Activated naive CD4-positive, alpha-beta T cell treated with Interleukin-2 at 50 U/mL for 16 hours (primary cell): ENCODE data around the gene TEX44.
"Not testable (repeated sequence)": the region's sequence is repeated elsewhere in the genome, so short reads cannot be mapped to it uniquely, and the experiment has no call there.

ENCODE experiments used
- DNase-seq: peaks from one replicate; pipeline ENCODE4 v3.0.0-alpha.2; 2020

Gene TEX44

DNA sequence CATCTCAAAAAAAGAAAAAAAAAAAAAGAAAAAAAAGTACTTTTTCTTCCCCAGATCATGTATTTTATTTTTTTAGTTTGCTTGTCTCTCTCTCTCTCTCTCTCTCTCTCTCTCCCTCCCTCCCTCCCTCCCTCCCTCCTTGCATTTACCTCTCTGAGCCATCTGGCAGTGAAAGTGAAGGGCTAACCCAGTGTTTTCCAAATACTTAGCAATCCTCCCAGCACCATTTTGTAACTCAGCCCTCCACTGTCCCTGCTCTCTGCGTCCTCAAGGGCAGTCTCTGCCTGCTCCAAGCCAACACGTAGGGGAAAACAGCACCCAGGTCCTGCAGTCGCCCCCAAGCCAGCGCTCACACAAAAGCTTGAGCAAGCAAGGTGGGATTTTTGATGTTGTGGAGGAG is 19.6 kb upstream of the TEX44 start:
- DNase-seq = no peak

DNA sequence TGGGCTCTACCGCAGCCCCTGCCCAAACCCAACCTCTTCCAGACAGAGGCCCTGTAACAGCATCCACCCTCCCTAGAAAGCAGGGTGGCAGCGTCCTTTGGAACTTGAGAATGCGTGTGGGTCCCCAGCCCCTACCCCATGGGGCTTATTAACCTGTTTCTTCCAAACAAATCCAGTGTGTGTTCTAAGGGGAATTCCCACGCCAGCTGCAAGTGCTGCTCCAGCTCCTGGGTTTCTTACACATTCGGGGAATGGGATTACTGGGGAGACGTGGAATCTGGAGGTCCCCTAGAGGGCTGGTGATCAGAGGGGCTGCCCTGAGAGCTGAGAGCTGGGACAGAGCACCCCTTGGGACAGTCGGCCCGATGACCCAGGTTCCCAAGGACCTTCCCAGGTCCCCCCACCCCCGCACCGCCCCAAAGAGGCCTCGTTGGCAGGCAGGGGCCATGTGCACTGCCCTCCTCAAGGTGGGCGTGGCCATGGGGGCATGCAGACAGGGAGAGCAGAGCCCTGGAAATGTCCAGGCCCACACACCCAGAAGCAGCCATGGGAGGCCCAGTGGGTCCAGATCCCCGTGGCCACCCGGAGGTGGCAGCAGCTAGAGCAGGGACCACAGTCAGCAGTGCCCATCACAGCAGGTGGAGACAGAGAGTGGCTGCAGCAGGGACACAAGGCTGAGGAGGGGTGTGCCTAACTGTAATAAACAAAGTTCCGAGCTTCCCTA is 18.8 kb upstream of the TEX44 start:
- no peak for DNase-seq

DNA sequence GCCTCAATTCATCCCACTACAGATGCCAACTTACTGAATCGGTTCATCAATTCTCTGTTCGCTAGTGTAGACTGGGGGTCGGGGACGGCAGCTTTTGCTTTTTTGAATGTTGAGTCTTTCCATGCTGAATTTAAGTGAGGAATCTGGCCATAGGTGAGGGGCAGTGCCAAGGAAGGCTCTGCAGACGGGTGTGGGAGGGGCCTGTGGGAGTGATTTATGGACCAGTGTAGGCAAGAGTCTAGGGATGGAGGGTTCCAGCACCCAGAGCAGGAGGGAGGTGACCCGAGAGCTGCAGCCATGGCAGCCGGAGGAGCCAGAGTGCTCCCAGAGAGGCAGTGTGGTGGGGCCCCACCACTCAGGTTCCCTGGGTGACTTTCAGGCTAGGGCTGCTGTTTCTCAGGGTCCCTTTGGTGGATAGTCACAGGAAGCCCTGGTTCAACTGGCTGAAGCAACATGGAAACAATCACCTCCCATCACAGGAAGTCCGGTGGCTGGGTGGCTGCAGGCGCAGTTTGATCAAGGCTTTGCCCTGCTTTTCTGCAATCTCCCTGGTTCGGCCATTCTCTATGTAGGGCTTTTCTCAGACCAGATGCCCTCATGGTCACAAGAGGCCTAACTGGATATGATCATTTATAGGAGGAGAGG is 16.9 kb upstream of the TEX44 start:
- DNase-seq = no peak

DNA sequence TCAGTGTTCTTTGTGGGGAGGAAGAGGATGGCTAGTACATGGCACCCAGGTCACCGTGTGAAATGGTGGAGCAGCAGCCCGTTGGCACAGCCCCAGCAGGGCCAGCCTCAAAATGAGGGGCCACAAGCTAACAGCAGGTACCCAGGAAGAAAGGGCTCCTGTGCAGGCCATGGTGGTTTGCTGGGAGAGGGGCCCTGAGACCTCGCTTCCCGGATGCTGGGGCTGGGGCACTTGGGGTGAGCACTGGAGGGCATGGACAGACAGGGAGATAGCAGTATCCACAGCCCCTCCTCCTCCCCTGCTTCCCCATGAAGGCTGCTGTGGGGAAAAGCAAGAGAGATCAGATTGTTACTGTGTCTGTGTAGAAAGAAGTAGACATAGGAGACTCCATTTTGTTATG is 16.2 kb upstream of the TEX44 start:
- no peak for DNase-seq

DNA sequence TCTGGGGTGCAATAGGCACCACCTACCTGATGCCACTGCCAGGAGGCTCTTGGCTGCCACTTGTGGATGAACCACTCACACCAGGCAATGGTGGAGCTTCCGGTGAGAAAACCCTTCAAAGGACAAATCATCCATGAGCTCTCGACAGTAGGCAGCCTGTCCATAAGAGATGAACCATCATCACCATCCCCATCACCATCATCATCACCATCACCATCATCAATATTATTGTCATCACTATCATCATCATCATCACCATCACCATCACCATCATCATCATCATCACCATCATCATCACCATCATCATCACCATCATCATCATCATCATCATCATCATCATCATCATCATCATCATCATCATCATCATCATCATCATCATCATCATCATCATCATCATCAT is 14.0 kb upstream of the TEX44 start:
- not testable (repeated sequence) for DNase-seq

DNA sequence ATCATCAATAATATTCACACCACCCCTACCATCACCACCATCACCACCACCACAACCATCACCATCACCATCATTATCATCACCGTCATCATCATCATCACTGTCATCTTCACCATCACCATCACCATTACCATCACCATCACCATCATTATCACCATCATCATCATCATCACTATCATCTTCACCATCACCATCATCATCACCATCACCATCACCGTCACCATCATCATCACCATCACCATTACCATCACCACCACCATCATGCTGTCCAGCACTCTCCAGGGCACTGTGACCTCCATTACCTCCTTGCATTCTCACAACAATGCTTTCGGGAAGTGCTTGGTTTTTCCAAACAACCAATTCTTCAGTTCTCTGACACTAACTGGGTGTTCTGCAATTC is 13.1 kb upstream of the TEX44 start:
- no peak for DNase-seq

DNA sequence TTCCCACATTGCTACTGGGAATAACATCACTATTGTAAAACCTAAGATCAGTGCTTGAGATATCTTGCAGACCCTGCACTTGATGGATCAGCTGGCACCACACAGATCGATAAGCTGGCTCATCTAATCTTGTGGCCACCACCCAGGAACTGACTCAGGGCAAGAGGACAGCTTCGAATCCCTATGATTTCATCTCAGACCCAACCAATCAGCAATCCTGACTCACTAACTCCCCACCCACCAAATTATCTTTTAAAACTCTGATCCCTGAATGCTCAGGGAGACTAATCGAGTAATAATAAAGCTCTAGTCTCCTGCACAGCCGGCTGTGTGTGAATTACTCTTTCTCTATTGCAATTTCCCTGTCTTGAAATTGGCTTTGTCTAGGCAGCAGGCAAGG is 11.3 kb upstream of the TEX44 start:
- DNase-seq = no peak

DNA sequence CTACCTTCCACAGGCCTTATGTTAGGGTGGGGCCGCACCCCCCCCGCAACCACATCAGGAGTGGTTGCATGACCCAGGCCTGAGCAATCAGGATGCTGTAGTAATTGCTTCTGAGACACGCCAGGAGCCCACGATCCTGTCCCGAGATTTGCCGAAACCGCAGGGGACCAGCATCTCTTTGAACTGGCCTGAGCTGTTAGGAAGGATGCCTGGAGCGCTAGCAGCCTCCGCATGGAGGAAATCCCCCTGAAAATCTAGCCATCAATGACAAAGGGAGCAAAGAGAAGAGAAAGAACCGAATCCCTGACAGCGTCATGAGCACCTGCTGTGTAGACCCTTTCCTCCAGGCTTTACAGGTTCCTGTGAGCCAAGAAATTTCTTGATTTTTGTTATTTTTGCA is 8.7 kb upstream of the TEX44 start:
- DNase-seq = no peak

DNA sequence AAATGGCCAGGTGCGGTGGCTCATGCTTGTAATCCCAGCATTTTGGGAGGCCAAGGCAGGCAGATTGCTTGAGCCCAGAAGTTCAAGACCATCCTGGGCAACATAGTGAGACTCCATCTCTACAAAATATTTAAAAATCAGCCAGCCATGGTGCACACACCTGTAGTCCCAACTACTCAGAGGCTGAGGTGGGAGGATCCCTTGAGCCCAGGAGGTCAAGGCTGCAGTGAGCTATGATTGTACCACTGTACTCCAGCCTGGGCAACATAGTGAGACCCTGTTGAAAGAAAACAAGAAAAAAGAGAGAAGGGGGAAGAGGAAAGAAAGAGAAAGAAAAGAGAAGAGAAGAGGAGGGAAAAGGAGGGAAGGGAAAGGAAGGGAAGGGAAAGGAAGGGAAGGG is 4.9 kb upstream of the TEX44 start:
- DNase-seq = not testable (repeated sequence)

DNA sequence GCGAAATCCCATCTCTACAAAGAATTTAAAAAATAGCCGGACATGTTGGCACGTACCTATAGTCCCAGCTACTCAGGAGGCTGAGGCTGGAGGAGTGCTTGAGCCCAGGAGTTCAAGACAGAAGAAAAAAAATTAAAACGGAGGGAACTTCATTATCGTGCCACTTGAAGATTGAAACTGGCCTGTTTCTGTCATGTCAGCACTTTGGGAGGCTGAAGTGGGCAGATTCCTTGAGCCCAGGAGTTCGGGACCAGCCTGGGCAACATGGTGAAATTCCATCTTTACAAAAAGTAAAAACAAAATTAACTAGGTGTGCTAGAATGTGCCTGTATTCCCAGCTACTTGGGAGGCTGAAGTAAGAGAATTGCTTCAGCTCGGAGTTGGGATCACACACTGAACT is 3.0 kb upstream of the TEX44 start:
- no peak for DNase-seq

DNA sequence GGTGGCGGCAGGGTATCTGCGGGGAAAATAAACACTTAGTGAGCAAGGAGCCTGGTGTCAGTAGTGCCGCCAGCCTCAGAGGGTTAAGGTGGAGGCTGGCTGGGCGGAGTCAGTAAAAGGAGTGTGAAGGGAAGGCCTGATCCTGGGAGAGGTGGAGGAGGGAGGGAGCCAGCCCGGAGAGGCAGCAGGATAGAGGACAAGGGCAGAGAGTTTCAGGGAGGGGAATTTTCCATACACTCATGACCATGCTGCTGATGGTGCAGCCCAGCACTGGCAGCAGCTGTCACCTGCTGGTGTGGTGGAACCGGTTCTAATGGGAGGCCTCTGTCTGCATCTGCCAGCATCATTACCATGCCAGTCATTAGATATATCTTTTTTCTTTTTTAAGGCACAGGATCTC is 2.0 kb upstream of the TEX44 start:
- DNase-seq = no peak

DNA sequence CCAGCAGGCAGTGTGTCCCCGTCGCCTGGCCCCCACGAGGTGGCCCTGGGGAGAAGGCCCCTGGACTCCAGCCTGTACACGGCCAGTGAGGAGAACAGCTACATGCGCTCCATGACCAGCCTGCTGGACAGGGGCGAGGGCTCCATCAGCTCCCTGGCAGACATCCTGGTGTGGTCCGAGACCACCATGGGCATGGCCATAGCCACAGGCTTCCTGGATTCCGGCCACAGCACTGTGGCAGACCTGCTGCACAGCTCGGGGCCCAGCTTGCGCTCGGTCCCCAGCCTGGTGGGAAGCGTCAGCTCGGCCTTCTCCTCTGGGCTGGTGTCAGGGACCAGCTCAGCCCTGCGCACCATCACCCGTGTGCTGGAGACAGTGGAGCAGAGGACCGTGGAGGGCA is 1.0 kb downstream of the TEX44 start:
- DNase-seq = no peak

DNA sequence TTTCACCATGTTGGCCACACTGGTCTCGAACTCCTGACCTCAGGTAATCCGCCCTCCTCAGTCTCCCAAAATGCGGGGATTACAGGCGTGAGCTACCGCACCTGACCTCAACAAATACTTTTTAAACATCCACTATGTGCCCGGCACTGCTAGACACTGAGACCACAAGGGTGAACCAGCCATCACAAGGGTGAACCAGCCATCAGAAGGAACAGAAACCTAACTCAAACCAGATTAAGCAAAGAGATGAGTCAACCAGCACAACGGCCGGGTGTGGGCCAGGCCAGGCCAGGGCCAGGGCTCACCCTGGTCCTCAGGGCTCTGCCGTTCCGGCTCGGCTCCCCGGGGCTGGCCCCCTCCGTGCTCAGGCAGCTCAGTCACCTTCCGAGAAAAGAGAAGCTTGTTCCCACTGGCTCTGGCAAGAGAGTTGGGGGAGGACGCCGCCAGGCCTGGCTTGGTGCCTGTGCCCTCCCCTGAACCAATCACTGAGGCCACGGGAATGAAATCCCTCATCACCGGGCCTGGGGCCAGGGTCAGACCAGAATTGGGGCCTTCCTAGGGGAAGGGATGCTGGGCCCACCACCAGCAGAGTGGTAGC is 4.4 kb downstream of the TEX44 start:
- no peak for DNase-seq

DNA sequence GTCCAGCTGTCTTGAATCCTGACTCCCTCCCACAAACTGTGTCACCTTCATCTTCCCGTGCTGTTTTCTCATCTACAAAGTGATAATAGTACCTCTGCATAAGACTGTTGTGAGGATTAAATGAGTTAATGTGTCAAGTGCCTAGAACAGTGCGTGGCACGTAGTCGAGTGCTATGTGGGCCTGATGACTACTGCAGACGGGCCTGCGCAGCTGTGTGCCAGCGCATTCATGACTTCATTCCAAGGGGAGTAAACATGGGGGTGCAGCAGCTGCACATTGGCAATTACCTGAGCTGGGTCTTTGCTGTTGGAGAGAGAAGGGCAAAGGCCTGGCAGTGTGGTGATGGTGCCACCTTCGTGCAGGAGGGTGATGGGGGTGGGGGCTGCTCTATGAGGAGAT is 5.0 kb downstream of the TEX44 start:
- no peak for DNase-seq

DNA sequence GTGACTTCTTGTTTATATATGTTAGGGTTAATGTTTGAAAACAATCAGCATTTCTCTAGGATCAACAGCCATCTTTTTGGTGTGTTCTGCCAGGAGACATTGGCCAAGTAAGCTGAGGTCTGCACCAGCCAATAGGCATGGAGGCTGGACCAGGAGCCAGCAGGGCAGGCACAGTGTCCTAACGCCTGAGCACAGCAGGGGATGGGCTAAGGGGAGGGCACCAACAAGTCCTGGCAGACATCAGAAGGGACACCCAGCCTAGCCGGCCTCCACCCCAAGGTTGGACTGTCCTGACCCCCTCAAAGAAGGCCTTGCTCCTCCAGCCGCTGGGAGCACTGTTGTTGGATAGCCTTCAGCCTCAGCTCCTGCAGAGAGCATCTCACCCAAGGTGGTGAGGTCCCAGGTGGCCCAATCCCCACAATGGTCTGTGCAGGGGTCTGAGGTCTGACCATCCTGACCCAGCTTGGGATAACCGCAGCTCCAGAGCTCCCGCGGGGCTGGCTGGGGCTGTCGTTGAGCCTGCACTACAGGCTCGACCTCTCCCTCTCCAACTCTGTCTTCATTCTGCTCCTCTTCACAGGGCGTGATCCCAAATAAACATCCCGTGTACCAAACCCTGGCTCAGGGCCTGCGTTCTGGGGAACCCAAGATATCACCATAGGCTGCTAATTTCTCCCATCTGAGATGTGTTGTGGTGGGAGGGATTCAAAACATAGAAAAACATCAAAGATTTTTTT is 8.1 kb downstream of the TEX44 start:
- DNase-seq = no peak

DNA sequence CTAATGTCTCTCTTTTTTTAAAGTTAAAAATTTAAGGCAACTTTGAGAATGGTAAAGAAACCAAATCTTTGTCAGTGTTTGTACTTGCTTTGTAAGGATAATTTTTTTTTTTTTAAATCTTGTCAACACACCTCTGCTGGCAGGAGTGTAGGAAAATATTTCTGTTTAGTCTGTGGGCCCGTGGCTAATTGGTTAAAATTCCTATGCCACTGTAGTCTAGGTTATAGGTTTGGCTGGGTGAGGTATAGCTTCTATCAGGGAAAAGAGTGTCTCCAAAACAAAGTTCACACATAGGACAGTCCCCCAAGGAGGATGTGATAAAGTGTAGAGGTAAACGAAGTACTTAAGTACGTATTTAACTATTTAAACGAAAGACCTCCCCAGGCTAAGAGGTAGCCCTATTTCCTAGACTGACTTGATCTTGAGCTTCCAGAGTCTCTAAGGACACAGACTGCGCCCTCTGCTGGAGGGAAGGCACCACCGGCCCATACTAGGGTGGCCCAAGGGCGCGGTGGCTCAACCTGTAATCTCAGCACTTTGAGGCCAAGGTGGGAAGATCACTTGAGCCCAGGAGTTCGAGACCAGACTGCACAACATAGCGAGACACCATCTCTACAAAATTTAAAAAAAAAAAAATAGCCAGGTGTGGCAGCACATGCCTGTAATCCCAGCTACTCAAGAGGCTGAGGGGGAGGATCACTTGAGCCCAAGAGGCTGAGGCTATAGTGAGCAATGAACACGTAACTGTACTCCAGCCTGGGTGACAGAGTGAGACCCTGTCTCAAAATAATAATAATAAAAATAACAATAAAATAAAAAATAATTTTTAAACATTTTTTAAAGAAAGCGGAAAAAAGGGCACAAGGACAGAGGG is 8.9 kb downstream of the TEX44 start:
- peak; percentile 81 for DNase-seq

DNA sequence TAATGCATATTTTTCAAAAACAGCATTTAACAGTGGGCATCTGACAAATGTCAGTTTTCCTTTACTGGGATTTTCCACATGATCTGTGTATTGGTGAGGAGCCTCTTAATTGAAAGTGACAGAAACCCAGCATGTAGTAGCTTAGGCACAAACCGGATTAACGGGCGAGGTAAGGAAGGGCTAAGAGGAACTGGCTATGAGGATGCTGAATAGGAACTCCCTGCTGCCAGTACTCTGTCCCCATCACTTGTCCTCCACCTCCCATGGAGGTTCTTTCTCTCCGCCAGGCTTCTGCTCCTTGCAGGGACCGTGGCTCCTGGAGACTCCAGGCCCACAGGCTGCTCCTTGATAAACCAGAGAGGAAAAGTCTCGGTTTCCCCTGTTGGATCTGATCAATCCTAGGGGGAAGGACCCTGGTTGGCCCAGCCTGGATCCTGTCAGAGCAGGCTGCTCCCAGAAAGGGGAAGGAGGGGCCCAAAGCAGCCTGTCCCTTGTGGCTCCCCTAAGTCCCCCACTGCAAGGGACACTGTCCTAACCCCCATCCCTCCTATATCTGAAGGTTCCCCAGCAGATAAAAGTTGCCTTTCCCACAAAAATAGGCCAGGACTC is 10.3 kb downstream of the TEX44 start:
- DNase-seq = no peak

DNA sequence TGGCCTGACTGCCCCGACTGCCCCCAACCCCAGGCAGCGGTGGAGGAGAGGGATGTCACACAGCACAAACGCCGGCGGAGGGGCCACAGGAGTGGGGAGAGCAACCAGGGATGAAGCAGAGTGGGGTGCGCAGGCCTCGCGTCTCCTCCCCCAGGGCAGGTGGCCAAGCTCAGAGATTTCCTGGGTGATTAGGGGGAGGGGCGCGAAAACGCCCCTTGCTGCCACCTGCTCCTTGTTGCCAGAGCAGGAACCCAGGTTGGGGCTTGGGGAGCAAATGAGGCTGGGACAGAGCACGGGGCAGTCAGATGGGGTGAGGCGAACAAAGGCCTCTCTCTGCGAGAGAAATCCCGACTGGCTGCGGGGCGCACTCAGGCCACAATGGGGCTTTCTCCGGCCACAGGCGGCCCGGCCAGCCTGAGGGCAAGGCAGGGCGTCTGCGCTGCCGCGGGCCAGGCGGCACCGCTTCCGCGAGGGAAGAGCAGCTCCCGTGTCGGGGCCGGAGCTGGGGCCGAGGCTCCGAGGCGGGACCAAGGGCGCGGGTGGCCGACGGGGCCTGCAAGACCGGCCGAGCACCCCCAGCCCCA is 11.5 kb downstream of the TEX44 start:
- DNase-seq = peak; percentile 25

DNA sequence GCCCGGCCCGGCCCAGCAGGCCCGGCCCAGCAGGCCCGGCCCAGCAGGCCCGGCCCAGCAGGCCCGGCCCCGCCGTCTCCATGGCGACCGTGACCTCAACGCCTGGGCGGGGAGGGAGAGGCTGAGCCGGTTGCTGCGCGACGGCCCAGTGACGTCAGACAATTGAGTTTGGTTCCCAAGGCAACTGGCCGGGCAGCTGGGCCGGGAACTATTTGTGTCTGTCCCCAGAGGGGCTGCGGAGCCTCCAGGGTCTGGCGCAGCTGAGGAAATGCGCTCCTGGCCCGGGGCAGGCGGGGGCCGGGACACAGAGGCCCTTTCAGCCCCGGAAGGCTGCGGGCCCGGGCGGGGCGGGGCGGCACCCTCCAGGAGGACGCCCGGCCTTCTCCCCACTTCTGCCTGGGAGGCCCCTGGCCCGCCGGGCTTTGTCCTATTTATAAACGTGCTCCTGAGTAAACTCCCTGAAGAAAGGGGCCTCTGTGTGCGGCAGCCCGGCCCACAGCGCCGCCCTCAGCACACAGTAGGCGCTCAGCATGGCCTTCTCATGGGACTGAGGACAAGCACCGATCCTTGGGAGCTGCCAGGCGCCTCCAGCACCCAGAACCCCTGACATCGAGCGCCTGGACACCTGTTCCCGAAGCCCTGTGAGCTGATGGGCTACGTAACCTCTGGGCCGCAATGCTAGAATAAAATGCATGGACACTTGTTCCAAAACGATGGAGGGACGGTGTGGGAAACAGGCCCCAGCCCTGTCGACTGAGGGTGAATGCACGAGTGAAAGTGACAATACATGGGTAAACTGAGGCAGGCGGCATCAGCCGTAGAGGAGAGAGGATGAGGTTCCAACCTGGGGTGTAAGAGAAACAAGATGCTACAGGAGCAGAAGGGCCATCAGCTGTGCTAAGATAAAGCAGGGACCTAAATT is 12.3 kb downstream of the TEX44 start:
- peak; percentile 94 for DNase-seq

DNA sequence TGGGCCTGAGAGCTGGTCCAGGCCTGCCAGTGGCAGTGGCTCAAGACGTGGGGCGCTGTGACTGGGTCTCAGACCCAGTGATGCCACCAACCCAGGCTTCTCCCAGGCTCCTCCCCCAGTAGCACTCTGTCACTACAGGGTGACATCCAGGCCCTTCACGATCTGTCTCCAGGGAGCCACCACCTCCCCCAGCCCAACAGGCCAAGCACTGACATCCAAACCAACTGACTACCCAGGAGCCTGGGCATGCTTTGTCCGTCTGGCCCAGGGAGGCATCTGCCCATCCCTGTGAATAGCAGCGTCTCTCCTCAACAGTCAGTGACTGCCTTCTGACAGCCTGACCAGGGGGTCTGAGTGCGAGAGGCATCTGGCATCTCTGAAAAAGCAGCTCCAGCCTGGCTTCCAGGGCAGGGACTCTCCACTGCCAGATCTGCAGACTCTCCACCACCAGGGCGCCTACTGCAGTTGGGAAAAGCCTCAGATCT is 13.0 kb downstream of the TEX44 start:
- no peak for DNase-seq

DNA sequence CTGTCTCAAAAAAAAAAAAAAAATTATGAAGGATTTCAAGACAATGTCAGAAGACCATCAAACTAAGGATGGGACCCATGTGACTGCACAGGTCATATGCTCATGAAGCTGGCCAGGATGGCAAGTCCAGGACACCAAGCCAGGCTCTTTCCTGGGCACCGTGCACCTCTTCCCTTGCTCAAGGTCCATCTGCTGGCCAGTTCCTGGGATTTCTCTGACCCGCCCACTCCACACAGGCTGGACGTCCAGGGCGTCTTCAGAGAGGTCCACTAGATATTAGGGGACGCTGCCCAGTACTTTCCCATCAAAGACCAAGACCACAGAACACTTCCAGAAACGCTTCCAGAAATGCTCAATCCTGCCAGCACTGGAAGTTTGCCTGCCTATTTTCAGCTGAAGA is 14.3 kb downstream of the TEX44 start:
- DNase-seq = no peak
